Stimulated activated CD8-positive, alpha-beta memory T cell treated with anti-CD3 and anti-CD28 coated beads, Interleukin-12 subunit alpha, Interleukin-12 subunit beta, amount 100 ng/mL, for 1 hour (primary cell): ENCODE measurements around the gene ACSM2B.
"Not testable (repeated sequence)": the region's sequence is repeated elsewhere in the genome, so short reads cannot be mapped to it uniquely, and the experiment has no call there.

Experiments used
- DNase-seq: peaks from one replicate; pipeline ENCODE4 v3.0.0-alpha.2; 2020; ENCODE audit warnings: low read depth

ACSM2B gene

GRCh38 chr16:20576145-20576544 is at the start of gene ACSM2B:
Gene ACSM2B (minus strand): TSS chr16:20576367. CDS start chr16:20564845, 11,522 bp downstream.
- not testable (repeated sequence) for DNase-seq

- DNase-seq: no peak
Measured at GRCh38 chr16:20624882-20625807, 49.0 kb upstream of the ACSM2B start.

GRCh38 chr16:20624205-20624604 is 48.0 kb upstream of the ACSM2B start:
- no peak for DNase-seq

- DNase-seq: no peak
Measured at GRCh38 chr16:20622498-20622870, 46.3 kb upstream of the ACSM2B start.

GRCh38 chr16:20621406-20621805 is 45.2 kb upstream of the ACSM2B start:
- no peak for DNase-seq

GRCh38 chr16:20620770-20621169 is 44.6 kb upstream of the ACSM2B start:
- no peak for DNase-seq

- DNase-seq: no peak
Measured at GRCh38 chr16:20620003-20620402, 43.8 kb upstream of the ACSM2B start.

GRCh38 chr16:20617271-20617670 is 41.1 kb upstream of the ACSM2B start:
- no peak for DNase-seq

- DNase-seq: no peak
Measured at GRCh38 chr16:20614186-20615141, 38.3 kb upstream of the ACSM2B start.

GRCh38 chr16:20613481-20614185 is 37.5 kb upstream of the ACSM2B start:
- no peak for DNase-seq

GRCh38 chr16:20612551-20613480 is 36.6 kb upstream of the ACSM2B start:
- no peak for DNase-seq

- no peak for DNase-seq
Measured at GRCh38 chr16:20611975-20612481, 35.9 kb upstream of the ACSM2B start.

- DNase-seq: no peak
Measured at GRCh38 chr16:20611350-20611902, 35.3 kb upstream of the ACSM2B start.

- no peak for DNase-seq
Measured at GRCh38 chr16:20610892-20611349, 34.8 kb upstream of the ACSM2B start.

GRCh38 chr16:20610211-20610891 is 34.2 kb upstream of the ACSM2B start:
- no peak for DNase-seq

GRCh38 chr16:20602205-20602604 is 26.0 kb upstream of the ACSM2B start:
- not testable (repeated sequence) for DNase-seq

GRCh38 chr16:20599475-20599874 is 23.3 kb upstream of the ACSM2B start:
- not testable (repeated sequence) for DNase-seq

GRCh38 chr16:20598832-20599469 is 22.8 kb upstream of the ACSM2B start:
- no peak for DNase-seq

GRCh38 chr16:20595694-20596093 is 19.5 kb upstream of the ACSM2B start:
- not testable (repeated sequence) for DNase-seq
